GM12801 (cell line): Measurements from ENCODE around the gene MIAT.

Experiments
- CTCF ChIP-seq: IDR thresholded peaks from one replicate; pipeline ENCODE4 v1.5.1; 2011; ENCODE audit warnings: control low read depth; ENCODE audit not compliant: insufficient read length; ENCODE audit errors: extremely low read depth

The MIAT gene

GRCh38 chr22:26648528-26649388 is 8.6 kb upstream of the MIAT start:
- no peak for TF ChIP-seq CTCF

DNA sequence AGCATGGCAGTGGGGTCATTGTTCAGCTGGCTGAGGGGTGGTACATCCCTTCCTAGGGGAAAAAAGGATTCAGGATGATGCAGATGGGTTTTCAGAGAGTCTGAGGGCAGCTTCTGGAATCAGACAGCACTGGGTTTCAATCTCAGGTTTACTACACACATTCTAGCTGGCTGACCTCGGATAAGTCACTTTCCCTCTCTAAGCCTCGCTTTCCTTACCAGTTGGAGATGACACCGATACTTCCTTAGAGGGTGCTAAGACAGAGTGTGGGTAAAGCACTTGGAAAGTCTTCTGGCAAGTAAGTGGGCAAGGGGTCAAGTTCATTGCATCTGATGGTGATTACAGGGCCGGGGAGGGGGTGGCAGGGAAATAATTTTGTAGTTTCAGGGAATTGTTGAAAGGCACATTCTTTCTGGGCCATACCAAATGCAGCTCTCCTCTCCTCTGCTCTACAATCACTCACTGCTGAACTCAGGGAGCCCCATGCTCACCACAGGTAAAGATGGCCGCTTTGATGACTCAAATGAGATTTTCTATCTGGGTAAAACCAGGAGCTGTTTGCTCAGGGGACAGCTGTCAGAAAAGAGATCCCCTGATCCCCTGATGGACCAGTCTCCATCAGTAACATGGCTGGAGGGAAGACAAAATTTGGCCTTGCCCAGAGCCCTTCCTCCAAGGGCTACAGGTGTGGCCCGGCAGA is 6.5 kb upstream of the MIAT start:
- TF ChIP-seq CTCF, result no peak

GRCh38 chr22:26651815-26652214 is 5.6 kb upstream of the MIAT start:
- TF ChIP-seq CTCF, result no peak

DNA sequence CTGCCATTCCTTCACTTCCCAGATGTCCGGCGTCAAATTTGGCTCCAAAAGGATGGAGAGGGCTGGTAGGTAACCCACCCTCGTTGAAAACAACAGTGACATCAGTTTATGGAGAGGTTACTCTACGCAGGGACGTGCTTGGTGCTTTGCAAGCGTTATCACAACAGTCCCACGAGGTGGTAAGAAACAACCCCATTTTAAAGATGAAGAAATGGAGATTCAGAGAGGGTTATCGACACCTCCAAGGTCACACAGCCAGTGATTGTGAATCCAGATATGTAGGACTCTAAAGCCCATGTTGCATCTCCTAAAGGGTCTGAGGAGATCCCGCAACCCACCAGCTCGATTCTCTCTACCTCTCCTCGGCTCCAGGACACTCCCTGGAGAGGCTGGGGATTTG is 773 bp downstream of the MIAT start:
- TF ChIP-seq CTCF, result no peak

- TF ChIP-seq CTCF, result no peak
These were observed 1.5 kb downstream of the MIAT start for GRCh38 chr22:26658671-26659478.

DNA sequence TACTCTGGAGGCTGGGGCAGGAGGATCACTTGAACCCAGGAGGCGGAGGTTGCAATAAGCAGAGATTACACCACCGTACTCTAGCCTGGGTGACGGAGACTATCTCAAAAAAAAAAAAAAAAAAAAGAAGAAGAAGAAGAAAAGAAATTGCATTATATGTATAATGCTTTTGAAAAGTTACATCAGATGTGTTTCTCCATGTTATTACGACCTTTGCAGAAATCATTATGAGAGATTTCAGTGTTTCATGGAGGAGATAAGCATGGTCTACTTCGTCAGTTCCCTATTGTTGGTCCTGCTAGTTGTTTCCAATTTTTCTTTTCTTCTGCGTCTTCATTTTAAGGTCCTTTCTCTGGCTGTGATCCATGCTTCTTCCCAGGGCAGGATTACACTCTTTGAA is 3.0 kb downstream of the MIAT start:
- no peak for TF ChIP-seq CTCF

DNA sequence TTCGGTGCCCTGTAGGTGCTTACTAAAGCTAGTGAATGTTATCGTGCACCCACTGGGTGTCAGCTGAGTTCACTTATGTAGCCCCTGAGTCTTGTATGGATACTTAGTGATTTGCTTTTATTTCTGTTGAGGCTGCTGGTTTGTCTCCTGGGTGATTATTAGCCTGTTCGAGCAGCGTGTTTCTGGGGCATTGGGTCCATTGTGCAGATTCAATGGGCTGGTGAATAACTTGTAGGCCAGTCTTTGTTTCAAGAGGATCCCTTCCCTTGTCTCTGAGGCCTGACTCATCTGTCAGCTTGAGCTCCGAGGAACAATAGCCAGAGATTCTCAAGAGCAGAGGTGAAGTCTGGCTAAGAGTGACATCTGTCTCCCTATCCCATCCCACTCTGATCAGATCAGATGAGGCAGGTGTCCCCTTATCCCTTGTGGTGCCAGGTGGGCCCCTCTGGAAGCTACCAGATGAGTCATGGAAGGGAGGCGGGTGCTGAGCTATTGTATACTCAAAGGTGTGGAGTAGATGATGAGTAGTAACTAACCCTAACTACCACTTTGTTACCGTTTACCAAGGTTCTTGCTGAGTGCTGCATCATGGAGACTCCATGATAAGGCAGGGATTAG is 3.7 kb downstream of the MIAT start:
- TF ChIP-seq CTCF, result no peak
